IPS-18a (cell line): ENCODE data around the gene KRT81.
"Not testable (repeated sequence)": the region's sequence is repeated elsewhere in the genome, so short reads cannot be mapped to it uniquely, and the experiment has no call there.

ENCODE experiments used
- H3K27ac ChIP-seq: one replicate; pipeline ENCODE4 v1.5.1; 2013; ENCODE audit warnings: low read length
- H3K27me3 ChIP-seq: one replicate; pipeline ENCODE4 v1.6.1; 2013; ENCODE audit warnings: mild to moderate bottlenecking, low read length; ENCODE audit not compliant: control insufficient read depth, insufficient read depth
- H3K36me3 ChIP-seq: one replicate; pipeline ENCODE4 v1.6.1; 2013; ENCODE audit warnings: low read depth, low read length; ENCODE audit not compliant: control insufficient read depth
- H3K4me1 ChIP-seq: one replicate; pipeline ENCODE4 v1.6.1; 2013; ENCODE audit warnings: low read depth, low read length; ENCODE audit not compliant: control insufficient read depth
- H3K4me3 ChIP-seq: one replicate; pipeline ENCODE4 v1.5.1; 2013; ENCODE audit warnings: low read length
- H3K9ac ChIP-seq: one replicate; pipeline ENCODE4 v1.6.1; 2013; ENCODE audit warnings: mild to moderate bottlenecking, low read length, moderate library complexity
- H3K9me3 ChIP-seq: one replicate; pipeline ENCODE4 v1.6.1; 2013; ENCODE audit warnings: low read depth, low read length; ENCODE audit not compliant: control insufficient read depth

The KRT81 gene

GRCh38 chr12:52246720-52247621 is 44.4 kb downstream of the KRT81 start:
- peaks cover 12% of the 10 kb centered on the region for H3K4me1 ChIP-seq
- no peak overlapping the region for H3K4me3 ChIP-seq
- no peaks in the 10 kb centered on the region for H3K36me3 ChIP-seq
- H3K9me3 ChIP-seq: no peaks in the 10 kb centered on the region
- peaks cover 39% of the 10 kb centered on the region for H3K27me3 ChIP-seq
- H3K27ac ChIP-seq: no peak overlapping the region
- no peak overlapping the region for H3K9ac ChIP-seq

- Histone ChIP-seq H3K27me3 (peaks cover 30% of the 10 kb centered on the region), H3K9me3 (no peaks in the 10 kb centered on the region), H3K4me3 (no peak overlapping the region), H3K36me3 (no peaks in the 10 kb centered on the region), H3K9ac (no peak overlapping the region), H3K4me1 (peaks cover 12% of the 10 kb centered on the region), H3K27ac (no peak overlapping the region)
Observed at GRCh38 chr12:52245962-52246569, 45.3 kb downstream of the KRT81 start.

DNA sequence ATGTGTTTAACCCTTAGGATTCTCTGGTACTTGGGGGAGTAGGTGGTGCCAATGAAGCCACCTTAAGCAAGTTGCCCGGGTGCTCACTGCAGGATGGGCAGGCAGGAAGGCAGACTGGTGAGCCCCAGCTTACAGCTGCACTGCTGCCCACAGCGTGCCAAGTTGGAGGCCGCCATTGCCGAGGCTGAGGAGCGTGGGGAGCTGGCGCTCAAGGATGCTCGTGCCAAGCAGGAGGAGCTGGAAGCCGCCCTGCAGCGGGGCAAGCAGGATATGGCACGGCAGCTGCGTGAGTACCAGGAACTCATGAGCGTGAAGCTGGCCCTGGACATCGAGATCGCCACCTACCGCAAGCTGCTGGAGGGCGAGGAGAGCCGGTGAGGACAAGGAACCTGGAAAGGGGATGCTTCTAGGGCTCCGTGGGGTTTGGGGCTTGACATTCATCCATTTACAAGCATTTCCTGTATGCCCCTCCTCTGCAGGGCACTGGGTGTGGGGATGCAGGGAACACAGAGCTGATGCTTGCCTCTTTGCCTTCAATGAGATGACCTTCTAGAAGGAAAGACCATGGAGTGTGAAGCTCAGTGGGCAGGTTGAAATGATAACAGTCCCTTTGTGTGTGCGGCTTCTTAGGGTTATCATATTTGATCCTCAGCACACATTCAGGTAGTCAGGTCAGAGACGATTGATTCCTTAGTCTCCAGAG is 45.9 kb downstream of the KRT81 start:
- Histone ChIP-seq H3K4me1 (peaks cover 12% of the 10 kb centered on the region), H3K4me3 (no peak overlapping the region), H3K27ac (no peak overlapping the region), H3K9ac (no peak overlapping the region), H3K27me3 (peaks cover 23% of the 10 kb centered on the region), H3K36me3 (no peaks in the 10 kb centered on the region), H3K9me3 (no peaks in the 10 kb centered on the region)

- Histone ChIP-seq H3K9ac (no peak overlapping the region), H3K36me3 (no peaks in the 10 kb centered on the region), H3K9me3 (no peaks in the 10 kb centered on the region), H3K27ac (no peak overlapping the region), H3K4me3 (no peak overlapping the region), H3K27me3 (peaks cover 15% of the 10 kb centered on the region), H3K4me1 (peaks cover 12% of the 10 kb centered on the region)
Observed at GRCh38 chr12:52244615-52244994, 46.7 kb downstream of the KRT81 start.

DNA sequence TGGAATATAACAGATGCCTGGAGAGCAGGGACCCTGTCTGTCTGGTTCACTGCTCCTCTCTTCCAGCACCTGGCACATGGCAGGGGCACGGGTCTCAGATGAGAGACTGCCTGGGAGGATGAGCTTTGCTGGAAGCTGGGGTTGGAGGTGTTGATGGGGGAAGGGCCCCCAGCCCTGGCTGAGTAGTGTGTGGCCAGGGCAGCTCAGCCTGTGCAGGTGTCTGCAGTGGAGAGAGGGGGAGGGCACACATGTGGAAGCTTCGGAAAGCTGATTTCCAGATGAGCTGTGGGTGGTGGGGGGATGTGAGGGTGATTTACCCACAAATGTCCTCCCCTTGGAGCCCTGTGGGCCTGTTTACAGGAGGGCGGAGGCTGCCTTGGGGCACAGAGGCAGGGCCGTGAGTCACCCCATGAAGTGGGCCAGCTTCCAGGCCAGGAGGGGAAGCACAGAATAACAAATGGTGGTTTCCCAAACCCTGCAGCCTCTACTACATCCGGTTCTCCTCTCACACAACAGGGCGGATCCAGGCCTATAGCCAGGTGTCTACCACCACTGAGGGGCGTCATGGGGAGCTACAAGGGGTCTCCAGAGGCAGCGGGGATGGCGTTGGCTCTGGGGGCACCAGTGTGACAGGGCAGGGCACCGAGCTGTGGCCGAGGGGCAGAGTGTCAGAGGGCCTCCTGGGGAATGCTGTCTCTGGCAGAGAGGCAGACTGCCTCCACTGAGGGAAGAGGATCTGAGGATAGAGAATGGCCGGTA is 47.3 kb downstream of the KRT81 start:
- H3K36me3 ChIP-seq: no peaks in the 10 kb centered on the region
- no peak overlapping the region for H3K27ac ChIP-seq
- no peak overlapping the region for H3K9ac ChIP-seq
- no peaks in the 10 kb centered on the region for H3K9me3 ChIP-seq
- peaks cover 9% of the 10 kb centered on the region for H3K27me3 ChIP-seq
- H3K4me3 ChIP-seq: no peak overlapping the region
- peaks cover 12% of the 10 kb centered on the region for H3K4me1 ChIP-seq

- Histone ChIP-seq H3K4me1 (peaks cover 13% of the 10 kb centered on the region), H3K36me3 (no peaks in the 10 kb centered on the region), H3K4me3 (no peak overlapping the region), H3K27me3 (peaks cover 3% of the 10 kb centered on the region), H3K9me3 (no peaks in the 10 kb centered on the region), H3K9ac (no peak overlapping the region), H3K27ac (no peak overlapping the region)
Observed at GRCh38 chr12:52243259-52243855, 48.0 kb downstream of the KRT81 start.

DNA sequence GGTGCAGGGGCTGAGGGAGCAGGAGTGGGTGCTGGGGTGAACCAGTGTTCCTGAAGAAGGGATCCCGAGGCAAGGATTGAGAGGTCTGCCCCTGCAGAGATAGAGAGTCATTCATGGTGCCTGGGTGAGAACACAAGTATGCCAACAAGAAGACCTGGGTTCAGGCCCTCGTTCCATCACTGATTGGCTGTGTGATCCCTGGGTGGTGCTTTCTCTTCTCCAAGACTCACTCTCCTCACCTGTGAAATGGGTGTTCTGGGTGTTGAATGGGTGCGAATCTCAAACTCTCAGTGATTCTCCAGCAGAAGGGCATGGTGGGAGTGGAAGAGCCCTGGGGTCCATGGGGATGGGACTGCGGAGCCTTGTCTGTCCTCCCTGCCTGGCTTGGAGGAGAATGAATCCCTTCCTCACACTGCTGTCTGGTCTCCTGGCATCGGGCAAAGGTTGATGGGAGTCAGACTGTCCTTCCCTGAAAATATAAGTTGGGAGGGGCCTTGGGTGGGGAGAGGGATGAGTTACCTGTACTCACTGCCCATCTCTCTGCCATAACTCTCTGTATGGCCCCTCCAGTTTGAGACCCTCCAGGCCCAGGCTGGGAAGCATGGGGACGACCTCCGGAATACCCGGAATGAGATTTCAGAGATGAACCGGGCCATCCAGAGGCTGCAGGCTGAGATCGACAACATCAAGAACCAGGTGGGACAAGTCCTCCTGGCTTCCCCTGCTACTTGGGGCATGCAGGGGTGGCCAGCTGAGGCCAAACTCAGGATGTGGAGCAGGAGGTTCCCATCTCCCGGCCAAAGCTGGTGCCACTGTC is 48.7 kb downstream of the KRT81 start:
- Histone ChIP-seq H3K4me1 (peaks cover 18% of the 10 kb centered on the region), H3K36me3 (no peaks in the 10 kb centered on the region), H3K27ac (no peak overlapping the region), H3K27me3 (no peaks in the 10 kb centered on the region), H3K4me3 (no peak overlapping the region), H3K9ac (no peak overlapping the region), H3K9me3 (no peaks in the 10 kb centered on the region)

- H3K36me3 ChIP-seq: no peaks in the 10 kb centered on the region
- H3K27ac ChIP-seq: no peak overlapping the region
- H3K9ac ChIP-seq: no peak overlapping the region
- H3K9me3 ChIP-seq: no peaks in the 10 kb centered on the region
- peaks cover 16% of the 10 kb centered on the region for H3K4me1 ChIP-seq
- H3K4me3 ChIP-seq: no peak overlapping the region
- H3K27me3 ChIP-seq: no peaks in the 10 kb centered on the region
Observed at GRCh38 chr12:52241205-52241842, 50.0 kb downstream of the KRT81 start.

DNA sequence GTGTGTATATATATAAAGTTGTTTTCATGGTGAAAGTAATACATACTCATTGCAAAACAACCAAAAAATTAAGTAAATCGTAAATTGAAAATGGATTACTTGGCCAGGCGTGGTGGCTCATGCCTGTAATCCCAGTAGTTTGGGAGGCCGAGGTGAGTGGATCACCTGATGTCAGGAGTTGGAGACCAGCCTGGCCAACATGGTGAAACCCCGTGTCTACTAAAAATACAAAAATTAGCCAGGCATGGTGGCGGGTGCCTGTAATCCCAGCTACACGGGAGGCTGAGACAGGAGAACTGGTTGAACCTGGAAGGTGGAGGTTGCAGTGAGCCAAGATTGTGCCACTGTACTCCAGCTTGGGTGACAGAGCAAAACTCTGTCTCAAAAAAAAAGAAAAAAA is 51.1 kb downstream of the KRT81 start:
- peaks cover 16% of the 10 kb centered on the region for H3K4me1 ChIP-seq
- H3K4me3 ChIP-seq, H3K9me3 ChIP-seq, H3K36me3 ChIP-seq, H3K27me3 ChIP-seq, H3K27ac ChIP-seq, H3K9ac ChIP-seq: not testable (repeated sequence)

- Histone ChIP-seq H3K4me3 (no peak overlapping the region), H3K9ac (no peak overlapping the region), H3K27ac (no peak overlapping the region), H3K36me3 (no peaks in the 10 kb centered on the region), H3K27me3 (peaks cover 2% of the 10 kb centered on the region), H3K4me1 (peaks cover 16% of the 10 kb centered on the region), H3K9me3 (no peaks in the 10 kb centered on the region)
Observed at GRCh38 chr12:52239767-52240166, 51.6 kb downstream of the KRT81 start.
